ENCODE results near the gene SOX8.

Gene SOX8

GRCh38 chr16:1006781-1007180 is 25.2 kb downstream of the SOX8 start:
- DNase-seq (ENCODE audit: low read depth, low spot score), result no peak

GRCh38 chr16:1007284-1007850 is 25.8 kb downstream of the SOX8 start:
- DNase-seq (ENCODE audit: low read depth, low spot score), result no peak

- no peak for DNase-seq (ENCODE audit: low read depth, low spot score)
These were observed 26.5 kb downstream of the SOX8 start for GRCh38 chr16:1008085-1008484.

- DNase-seq (ENCODE audit: low read depth, low spot score), result no peak
These were observed 28.0 kb downstream of the SOX8 start for GRCh38 chr16:1009358-1010150.

DNA sequence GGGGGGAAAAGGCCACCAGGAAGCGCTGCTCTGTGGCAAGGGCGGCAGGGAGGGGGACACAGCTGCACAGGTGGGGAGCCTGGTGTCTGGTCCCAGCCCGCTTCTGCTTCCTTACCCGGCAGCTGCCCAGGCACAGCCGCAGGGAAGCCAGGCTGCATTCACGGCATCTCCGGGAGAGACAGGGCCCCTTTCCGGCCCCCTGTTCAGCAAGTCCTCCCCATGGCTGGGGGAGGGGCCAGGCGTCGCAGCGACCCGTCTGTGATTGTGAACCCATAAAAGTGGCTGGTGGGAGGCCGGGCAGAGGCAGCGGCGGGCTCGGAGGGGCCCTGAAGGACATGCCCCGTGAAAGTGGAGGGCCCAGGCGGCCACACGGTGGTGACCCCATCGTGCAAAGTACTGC is 28.7 kb downstream of the SOX8 start:
- no peak for DNase-seq (ENCODE audit: low read depth, low spot score)

GRCh38 chr16:1010815-1011214 is 29.2 kb downstream of the SOX8 start:
- no peak for DNase-seq (ENCODE audit: low read depth, low spot score)

DNA sequence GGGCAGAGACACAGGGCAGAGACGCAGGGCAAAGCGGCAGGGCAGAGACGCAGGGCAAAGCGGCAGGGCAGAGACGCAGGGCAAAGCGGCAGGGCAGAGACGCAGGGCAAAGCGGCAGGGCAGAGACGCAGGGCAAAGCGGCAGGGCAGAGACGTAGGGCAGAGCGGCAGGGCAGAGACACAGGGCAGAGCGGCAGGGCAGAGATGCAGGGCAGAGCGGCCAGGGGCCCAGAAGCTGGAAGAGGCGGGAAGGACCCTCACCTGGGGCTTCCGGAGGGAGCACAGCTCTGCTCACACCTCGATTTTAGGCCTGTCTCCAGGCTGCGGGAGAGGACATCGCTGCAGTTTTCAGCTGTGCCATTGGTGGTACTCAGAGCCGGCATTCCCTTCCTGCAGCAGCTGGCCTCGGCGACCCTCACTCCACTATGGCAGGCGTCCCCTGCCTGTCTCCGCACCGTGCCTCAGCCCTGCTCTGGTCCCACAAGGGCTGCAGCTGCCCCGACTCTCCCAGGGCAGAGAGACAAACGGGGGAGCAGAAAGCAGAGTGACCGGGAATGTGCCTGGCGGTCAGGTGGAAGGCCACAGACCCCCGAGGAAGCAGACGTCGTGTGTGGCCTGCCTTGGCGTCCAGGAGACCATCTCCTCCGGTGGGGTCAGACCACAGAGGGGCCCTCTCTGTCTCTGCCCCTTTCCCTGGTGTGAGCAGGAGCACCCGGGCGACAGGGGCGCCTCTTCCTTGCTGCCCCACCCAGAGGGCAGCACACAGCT is 29.9 kb downstream of the SOX8 start:
- DNase-seq (ENCODE audit: low read depth, low spot score), result no peak

- no peak for DNase-seq (ENCODE audit: low read depth, low spot score)
These were observed 30.6 kb downstream of the SOX8 start for GRCh38 chr16:1012135-1012534.

- no peak for DNase-seq (ENCODE audit: low read depth, low spot score)
These were observed 31.4 kb downstream of the SOX8 start for GRCh38 chr16:1012722-1013592.

- no peak for DNase-seq (ENCODE audit: low read depth, low spot score)
These were observed 32.0 kb downstream of the SOX8 start for GRCh38 chr16:1013593-1013900.

DNA sequence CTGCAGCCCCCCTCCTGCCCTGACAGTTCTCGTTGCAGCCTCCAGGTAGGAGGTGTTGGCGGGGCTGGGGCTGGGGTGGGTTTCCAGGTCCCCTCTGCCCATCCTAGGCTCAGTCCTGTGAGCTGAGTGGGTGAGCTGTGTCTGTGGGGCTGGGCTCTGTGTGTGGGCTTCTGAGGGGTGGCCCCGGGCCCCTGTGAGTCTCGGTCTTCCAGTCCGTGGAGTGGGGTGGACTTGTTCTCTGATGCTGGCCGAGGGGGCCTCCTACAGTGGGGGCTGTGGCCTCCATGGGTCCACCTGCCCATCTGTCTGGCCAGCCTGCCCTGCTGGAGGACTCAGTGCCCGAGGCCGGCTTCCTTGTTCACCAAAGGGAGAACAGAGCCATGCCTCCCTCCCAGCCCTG is 32.7 kb downstream of the SOX8 start:
- no peak for DNase-seq (ENCODE audit: low read depth, low spot score)

DNA sequence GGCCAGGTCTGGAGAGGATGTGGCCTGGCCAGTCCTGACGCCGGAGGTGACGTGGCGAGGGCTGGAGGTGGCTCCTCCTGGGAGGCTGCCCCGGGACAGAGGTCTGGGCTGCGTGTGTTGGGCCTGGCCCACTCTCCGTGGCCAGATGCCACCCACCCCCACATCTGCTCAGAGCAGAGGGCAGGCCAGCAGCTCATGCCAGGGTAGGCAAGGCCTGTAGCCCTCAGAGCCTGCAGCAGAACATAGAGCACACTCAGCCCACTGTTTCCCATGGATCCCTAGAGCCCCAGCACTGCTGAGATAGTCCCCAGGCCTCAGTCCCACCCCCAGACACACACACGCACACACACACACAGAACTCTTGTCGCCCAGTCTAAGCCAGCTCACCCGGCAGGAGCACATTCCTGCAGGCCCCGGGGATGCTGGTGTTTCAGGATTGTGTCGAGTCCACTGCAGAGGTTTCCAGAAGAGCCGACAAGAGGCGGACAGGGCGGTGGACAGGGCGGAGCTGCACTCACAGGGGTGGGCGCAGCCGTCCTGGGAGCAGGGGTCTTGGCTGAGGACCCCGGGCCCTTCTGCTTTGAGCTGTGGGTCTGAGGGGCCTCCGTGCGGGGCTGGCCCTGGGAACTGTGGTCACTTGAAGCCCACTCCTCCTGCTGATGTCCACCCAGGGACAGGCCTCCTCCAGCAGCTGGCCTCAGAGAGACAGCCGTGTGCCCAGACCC is 33.4 kb downstream of the SOX8 start:
- no peak for DNase-seq (ENCODE audit: low read depth, low spot score)

DNA sequence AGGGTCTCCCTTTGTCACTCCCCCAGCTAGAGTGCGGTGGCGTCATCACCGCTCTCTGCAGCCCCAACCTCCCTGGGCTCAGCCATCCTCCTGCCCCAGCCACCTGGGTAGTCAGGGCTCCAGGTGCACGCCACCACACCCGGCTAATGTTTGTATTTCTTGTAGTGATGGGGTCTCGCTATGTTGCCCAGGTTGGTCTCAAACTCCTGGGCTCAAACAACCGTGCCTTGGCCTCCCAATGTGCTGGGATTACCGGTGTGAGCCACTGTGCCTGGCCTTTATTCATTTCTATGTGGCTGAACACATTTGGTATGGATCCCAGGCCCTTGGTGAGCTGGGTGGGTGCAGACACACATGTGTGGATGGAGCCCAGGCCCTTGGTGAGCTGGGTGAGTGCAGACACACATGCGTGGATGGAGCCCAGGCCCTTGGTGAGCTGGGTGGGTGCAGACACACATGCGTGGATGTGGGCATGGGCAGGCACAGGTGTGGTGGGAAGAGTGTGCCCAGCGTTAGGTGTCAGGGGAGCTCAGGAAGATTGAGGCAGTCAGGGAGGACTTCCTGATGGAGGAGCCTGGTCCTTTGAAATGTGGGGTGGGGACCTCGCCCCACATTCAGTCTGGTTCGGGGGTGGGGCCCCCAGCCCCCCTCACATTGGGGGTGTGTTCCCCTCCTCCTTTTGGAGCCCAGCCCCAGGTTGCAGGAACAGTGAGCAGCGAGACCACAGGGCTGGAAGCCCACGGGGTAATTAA is 37.1 kb downstream of the SOX8 start:
- DNase-seq (ENCODE audit: low read depth, low spot score), result no peak

DNA sequence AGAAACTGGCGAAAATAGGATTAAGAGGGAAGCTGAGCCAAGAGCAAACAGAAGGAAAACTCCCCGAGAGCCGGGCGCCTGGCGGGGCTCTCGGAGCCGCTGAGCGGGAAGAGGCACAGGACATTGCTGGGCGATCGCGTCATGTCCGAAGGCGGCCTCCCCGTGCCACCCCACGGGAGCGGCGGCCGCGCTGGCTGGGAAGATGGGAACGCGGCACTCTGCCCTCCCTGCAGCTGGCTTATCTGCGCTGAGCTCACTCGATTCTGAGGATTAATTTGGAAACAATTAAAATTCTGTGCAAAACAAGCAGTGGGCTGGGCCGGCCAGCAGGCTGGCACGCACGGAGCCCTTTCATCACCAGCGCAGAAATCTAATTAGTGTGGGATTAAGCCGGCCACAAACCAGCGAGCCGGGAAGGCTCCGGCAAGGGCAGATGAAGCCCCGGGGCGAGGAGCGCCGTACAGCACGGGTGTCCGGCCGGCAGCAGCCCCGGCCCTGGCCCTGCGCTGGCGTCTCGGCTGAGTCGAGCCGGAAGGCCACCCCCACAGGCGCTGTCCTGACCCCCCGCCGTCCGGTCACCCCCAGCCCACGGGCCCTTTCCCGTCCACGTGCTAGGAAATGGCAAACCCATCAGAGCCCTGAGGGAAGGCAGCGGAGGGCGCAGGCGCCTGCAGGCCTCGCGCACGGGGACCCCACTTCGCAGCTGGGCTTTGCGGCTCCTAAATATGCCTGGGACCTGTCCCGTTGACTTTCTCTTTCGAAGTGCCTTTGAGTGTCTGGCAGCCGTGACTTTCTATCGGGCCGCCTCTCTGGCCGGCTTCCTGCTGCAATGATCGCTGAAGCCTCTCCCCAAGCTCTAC is 37.9 kb downstream of the SOX8 start:
- no peak for DNase-seq (ENCODE audit: low read depth, low spot score)

DNA sequence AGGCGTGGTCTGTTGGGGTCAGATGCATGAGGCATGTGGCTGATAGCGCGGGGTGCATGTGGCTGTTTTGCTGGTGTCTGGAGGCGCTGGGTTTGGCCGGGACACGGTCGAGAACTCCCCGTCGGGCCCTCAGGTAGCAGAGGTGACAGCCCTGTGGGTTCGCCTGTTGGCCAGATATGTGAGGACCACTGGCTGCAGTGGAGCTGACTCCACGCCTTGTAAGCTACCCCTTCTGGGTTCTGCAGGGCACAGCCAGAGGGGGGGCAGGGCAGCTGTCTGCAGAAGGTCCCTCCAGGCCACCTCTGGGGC is 38.5 kb downstream of the SOX8 start:
- no peak for DNase-seq (ENCODE audit: low read depth, low spot score)

DNA sequence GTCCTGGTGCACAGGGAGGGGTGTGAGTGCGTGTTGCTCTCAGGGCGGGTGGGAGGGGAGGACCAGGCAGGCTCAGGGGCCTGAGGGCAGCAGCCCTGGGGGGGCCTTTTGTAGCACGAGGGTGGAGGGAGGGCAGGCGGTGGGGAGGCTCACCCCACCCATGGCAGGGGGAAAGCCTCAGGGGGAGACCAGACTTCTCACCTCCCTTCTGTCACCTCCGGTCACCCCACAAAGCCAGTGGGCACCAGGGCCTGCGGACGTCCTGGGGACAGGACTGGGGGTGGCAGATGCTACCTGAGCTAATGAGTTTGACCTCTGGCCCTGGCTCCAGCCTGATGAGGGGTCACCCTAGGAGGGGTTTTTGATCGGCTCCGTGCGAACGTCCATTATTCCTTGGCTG is 39.0 kb downstream of the SOX8 start:
- DNase-seq (ENCODE audit: low read depth, low spot score), result no peak

GRCh38 chr16:1021553-1022160 is 40.1 kb downstream of the SOX8 start:
- DNase-seq (ENCODE audit: low read depth, low spot score), result no peak

DNA sequence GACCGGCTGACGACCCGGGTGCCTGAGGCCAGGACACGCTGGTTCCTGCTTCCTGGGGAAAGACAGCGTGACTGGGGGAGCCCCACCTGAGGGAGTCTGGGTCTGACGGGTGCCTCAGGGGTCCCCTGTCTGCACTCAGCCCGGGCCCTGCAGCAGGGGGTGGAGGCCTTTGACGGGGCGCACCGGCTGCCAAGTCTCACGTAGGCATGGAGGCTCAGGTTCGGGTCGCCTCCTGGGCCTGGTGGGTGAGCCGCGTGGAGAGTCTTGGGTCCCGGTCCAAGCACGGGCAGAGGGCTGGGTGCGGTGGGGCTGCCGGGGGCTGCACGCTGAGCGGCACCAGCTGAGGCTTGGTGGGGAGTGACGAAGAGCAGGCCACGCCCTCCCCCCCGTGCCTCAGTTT is 40.9 kb downstream of the SOX8 start:
- no peak for DNase-seq (ENCODE audit: low read depth, low spot score)

GRCh38 chr16:1024138-1024537 is 42.6 kb downstream of the SOX8 start:
- DNase-seq (ENCODE audit: low read depth, low spot score), result no peak
